HCT116 (cell line): Measurements from ENCODE around the gene FMN1. TPM values are rescaled to one million over a fixed set of nuclear protein-coding genes. Genes with fewer than 3 reads are reported as not detected.

Source experiments
- ATAC-seq: fragments of 200-7000 bp; cut with Tn5 transposase; 2 replicates; pipeline ENCODE4 v1.9.1; 2020; ENCODE audit warnings: mild to moderate bottlenecking, moderate library complexity
- BruUV-seq: library from RNA; stranded (reverse); fragments of 400-500 nt; replicated peaks from 2 replicates; lab custom pipeline; 2021; lab: Mats Ljungman, UMichigan
- CTCF ChIA-PET: fragments of 300-600 bp; sonication (Branson Sonifier 250); formaldehyde crosslinking; loops from one replicate; lab custom pipeline; 2021; ENCODE audit warnings: antibody characterized with exemption; lab: Charles Lee
- POLR2A ChIA-PET: fragments of 300-600, 350-600 bp; sonication (Branson Sonifier 250); formaldehyde crosslinking; loops from one replicate; lab custom pipeline; 2021; ENCODE audit warnings: antibody characterized with exemption; lab: Charles Lee
- RAD21 ChIA-PET, 2 experiments: fragments of 300-600 bp; sonication (Branson Sonifier 250); formaldehyde crosslinking; loops; one replicate each; lab custom pipeline; 2023; ENCODE audit warnings: low total read pairs in 2 of 2; ENCODE audit not compliant: uncharacterized antibody in 2 of 2, unreplicated experiment in 2 of 2, low non-redundant PET in 1 of 2; lab: Charles Lee
- DNase-seq: peaks from one replicate; pipeline ENCODE4 v3.0.0-alpha.2; 2010; ENCODE audit warnings: low read depth, low spot score
- H2AFZ ChIP-seq: fragments of 200-600 bp; shearing (Covaris generic), sonication (generic); 2 replicates; pipeline ENCODE4 v1.6.1; 2017; ENCODE audit warnings: low read depth, mixed run types, mixed read lengths, antibody characterized with exemption, low read length; ENCODE audit not compliant: poor library complexity, severe bottlenecking
- H3K27ac ChIP-seq: 2 replicates; pipeline ENCODE4 v1.5.1; 2012; ENCODE audit warnings: low read depth, low read length
- H3K27me3 ChIP-seq: fragments of 200-600 bp; sonication (generic); 2 replicates; pipeline ENCODE4 v1.6.1; 2016; ENCODE audit warnings: mixed run types, low read length, mixed read lengths; ENCODE audit not compliant: insufficient read depth
- H3K36me3 ChIP-seq, 2 experiments: fragments of 200-500 bp in 1 of 2; fragments of 200-600 bp in 1 of 2; sonication (Bioruptor generic) in 1 of 2; sonication (generic) in 1 of 2; 2 replicates each; pipeline versions ENCODE4 v1.5.1 to v1.6.1; 2014 to 2016; ENCODE audit warnings: low read length in 2 of 2, inconsistent platforms in 1 of 2, mixed read lengths in 1 of 2, mixed run types in 1 of 2; ENCODE audit not compliant: insufficient read depth in 2 of 2, control insufficient read depth in 1 of 2
- H3K4me1 ChIP-seq, 2 experiments: fragments of 200-600 bp in 1 of 2; sonication (generic) in 1 of 2; 2 replicates each; pipeline versions ENCODE4 v1.5.1 to v1.6.1; 2012 to 2017; ENCODE audit warnings: low read length in 2 of 2, inconsistent platforms in 1 of 2, mild to moderate bottlenecking in 1 of 2, mixed read lengths in 1 of 2, mixed run types in 1 of 2, moderate library complexity in 1 of 2; ENCODE audit not compliant: insufficient read depth in 2 of 2, control insufficient read depth in 1 of 2
- H3K4me2 ChIP-seq: fragments of 200-600 bp; sonication (generic); 2 replicates; pipeline ENCODE4 v1.6.1; 2017; ENCODE audit warnings: mixed run types, low read length, mixed read lengths
- H3K4me3 ChIP-seq, 2 experiments: fragments of 200-600 bp in 1 of 2; sonication (generic) in 1 of 2; replicated peaks in 1 of 2; 2 replicates each; pipeline ENCODE4 v1.5.1; 2011 to 2016; ENCODE audit warnings: low read length in 2 of 2, control low read depth in 1 of 2, low read depth in 1 of 2, mild to moderate bottlenecking in 1 of 2, mixed read lengths in 1 of 2, mixed run types in 1 of 2
- H3K79me2 ChIP-seq: fragments of 200-600 bp; sonication (generic); 2 replicates; pipeline ENCODE4 v1.6.1; 2017; ENCODE audit warnings: mild to moderate bottlenecking, mixed run types, low read length, moderate library complexity, mixed read lengths; ENCODE audit not compliant: insufficient read depth
- H3K9ac ChIP-seq: fragments of 200-600 bp; sonication (generic); 2 replicates; pipeline ENCODE4 v1.6.1; 2016; ENCODE audit warnings: low read length, mixed read lengths
- H3K9me2 ChIP-seq: fragments of 200-600 bp; sonication (generic), shearing (Covaris generic); 2 replicates; pipeline ENCODE4 v1.6.1; 2017; ENCODE audit warnings: mixed run types, mild to moderate bottlenecking, moderate library complexity; ENCODE audit not compliant: insufficient read depth
- H3K9me3 ChIP-seq, 2 experiments: fragments of 200-500 bp in 1 of 2; fragments of 200-600 bp in 1 of 2; sonication (Bioruptor generic) in 1 of 2; sonication (generic) in 1 of 2; 2 replicates each; pipeline ENCODE4 v1.6.1; 2014 to 2017; ENCODE audit warnings: low read length in 2 of 2, mixed read lengths in 2 of 2, inconsistent platforms in 1 of 2, low read depth in 1 of 2, mild to moderate bottlenecking in 1 of 2, mixed run types in 1 of 2, moderate library complexity in 1 of 2; ENCODE audit not compliant: control insufficient read depth in 1 of 2, insufficient read depth in 1 of 2
- H4K20me1 ChIP-seq: fragments of 200-600 bp; sonication (generic), shearing (Covaris generic); 2 replicates; pipeline ENCODE4 v1.6.1; 2017; ENCODE audit warnings: mixed run types, mild to moderate bottlenecking, moderate library complexity; ENCODE audit not compliant: insufficient read depth
- CBX3 ChIP-seq: IDR thresholded peaks from 2 replicates; pipeline ENCODE4 v1.6.1; 2012; ENCODE audit warnings: low read depth
- CEBPB ChIP-seq: IDR thresholded peaks from 2 replicates; pipeline ENCODE4 v1.6.1; 2012; ENCODE audit warnings: low read depth
- EGR1 ChIP-seq: IDR thresholded peaks from 2 replicates; pipeline ENCODE4 v1.6.1; 2012; ENCODE audit warnings: low read depth
- ELF1 ChIP-seq: IDR thresholded peaks from 2 replicates; pipeline ENCODE4 v1.6.1; 2012; ENCODE audit warnings: low read depth, borderline replicate concordance
- EZH2 ChIP-seq: fragments of 200-600 bp; sonication (generic); IDR thresholded peaks from 2 replicates; pipeline ENCODE4 v1.6.1; 2017; ENCODE audit warnings: antibody characterized with exemption, mixed run types
- EZH2phosphoT487 ChIP-seq: fragments of 200-600 bp; IDR thresholded peaks from 2 replicates; pipeline ENCODE4 v1.6.1; 2018; ENCODE audit warnings: antibody characterized with exemption, borderline replicate concordance
- FOSL1 ChIP-seq: IDR thresholded peaks from 2 replicates; pipeline ENCODE4 v1.6.1; 2012; ENCODE audit warnings: low read depth
- POLR2A ChIP-seq: IDR thresholded peaks from 2 replicates; pipeline ENCODE4 v1.7.0; 2011; ENCODE audit warnings: borderline replicate concordance; ENCODE audit not compliant: insufficient read depth, insufficient read length; ENCODE audit errors: extremely low read depth
- SIN3A ChIP-seq: IDR thresholded peaks from 2 replicates; pipeline ENCODE4 v1.6.1; 2012; ENCODE audit warnings: low read depth
- SP1 ChIP-seq: IDR thresholded peaks from 2 replicates; pipeline ENCODE4 v1.6.1; 2012; ENCODE audit warnings: low read depth
- SRF ChIP-seq: IDR thresholded peaks from 2 replicates; pipeline ENCODE4 v1.6.1; 2012; ENCODE audit warnings: low read depth
- TCF7L2 ChIP-seq: IDR thresholded peaks from 2 replicates; pipeline ENCODE4 v1.7.0; 2011; ENCODE audit warnings: borderline replicate concordance, inconsistent platforms; ENCODE audit not compliant: insufficient read depth, insufficient read length; ENCODE audit errors: extremely low read depth
- YY1 ChIP-seq: IDR thresholded peaks from 2 replicates; pipeline ENCODE4 v1.6.1; 2011; ENCODE audit warnings: low read length, low read depth, moderate library complexity, mild to moderate bottlenecking; ENCODE audit not compliant: insufficient replicate concordance; ENCODE audit errors: extremely low read depth
- ZFX ChIP-seq: fragments of 450-650 bp; IDR thresholded peaks from 2 replicates; pipeline ENCODE4 v1.6.1; 2017
- ZNF274 ChIP-seq: fragments of 200-500 bp; sonication (Bioruptor generic); IDR thresholded peaks from 2 replicates; pipeline ENCODE4 v1.6.1; 2014; ENCODE audit warnings: mild to moderate bottlenecking, low read depth, low read length, inconsistent platforms
- intact Hi-C: fragments of 100-400 bp; cut with micrococcal nuclease; formaldehyde crosslinking; loops from 2 replicates; pipeline ENCODE4 v1.10.0; 2022
- total RNA-seq: library from RNA; stranded (reverse); gene quantifications from one replicate; pipeline ENCODE4 v1.2.1, GENCODE V29; 2021; ENCODE audit not compliant: unreplicated experiment
- TF ChIP-seq, protein P1 (sequence below): IDR thresholded peaks from 2 replicates; pipeline ENCODE4 v1.6.1; 2011; ENCODE audit warnings: mild to moderate bottlenecking, low read length, moderate library complexity; ENCODE audit not compliant: insufficient replicate concordance; ENCODE audit errors: extremely low read depth
- TF ChIP-seq, protein P2 (sequence below): IDR thresholded peaks from 2 replicates; pipeline ENCODE4 v1.6.1; 2012; ENCODE audit warnings: low read depth
- TF ChIP-seq, protein P3 (sequence below): IDR thresholded peaks from 2 replicates; pipeline ENCODE4 v1.6.1; 2012
- TF ChIP-seq, protein P4 (sequence below), 3 experiments: fragments of 200-600 bp in 1 of 3; sonication (generic) in 1 of 3; IDR thresholded peaks in 2 of 3; conservative IDR thresholded peaks in 1 of 3; 2 replicates each; pipeline ENCODE4 v1.5.1; 2012 to 2017; ENCODE audit warnings: low read depth in 2 of 3, low read length in 2 of 3, antibody characterized with exemption in 1 of 3, borderline replicate concordance in 1 of 3, control low read depth in 1 of 3, mild to moderate bottlenecking in 1 of 3, mixed read lengths in 1 of 3, mixed run types in 1 of 3, moderate library complexity in 1 of 3; ENCODE audit not compliant: insufficient read depth in 1 of 3

FMN1 gene
- total RNA-seq, 1 experiment from 2014 or later, result 0.39 TPM

DNA sequence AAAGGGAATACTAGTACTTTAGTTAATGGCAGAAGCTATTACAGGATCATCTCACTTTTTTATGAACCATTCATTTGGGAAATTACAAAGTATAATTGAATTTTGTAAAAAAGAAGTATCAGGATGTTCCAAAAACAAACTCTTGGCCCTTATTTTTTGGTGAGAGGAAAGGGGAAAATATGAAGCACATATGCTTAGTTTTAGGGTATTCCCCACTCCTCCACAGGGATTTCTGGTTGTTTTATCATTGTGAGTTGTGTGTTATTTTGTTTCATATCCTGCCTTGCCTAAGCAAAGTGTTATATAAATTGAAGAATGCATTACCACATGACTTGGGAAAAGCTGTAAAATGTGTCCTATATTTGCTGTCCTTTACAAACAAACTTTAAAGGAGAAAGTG is 227.0 kb downstream of the FMN1 start:
- Histone ChIP-seq H4K20me1 (no peaks in the 10 kb centered on the region), H3K27ac (no peak overlapping the region), H3K4me3 (no peak overlapping the region), H3K9me3 (no peaks in the 10 kb centered on the region), H3K9ac (no peak overlapping the region), H3K27me3 (peaks cover 7% of the 10 kb centered on the region; the same call in 1 of the 2 replicates), H2AFZ (no peak overlapping the region), H3K79me2 (no peaks in the 10 kb centered on the region), H3K4me1 (no peaks in the 10 kb centered on the region), H3K9me2 (no peaks in the 10 kb centered on the region), H3K4me2 (no peak overlapping the region), H3K36me3 (no peaks in the 10 kb centered on the region)
- no peak for ATAC-seq
- ChIA-PET POLR2A (no interaction called here), RAD21 (no interaction called here), CTCF (no interaction called here)
- TF ChIP-seq CBX3 (no peak), TCF7L2 (no peak), SIN3A (no peak), SP1 (no peak), YY1 (no peak), FOSL1 (no peak), ELF1 (no peak), EZH2 (no peak), CEBPB (no peak), EGR1 (no peak), SRF (no peak), ZNF274 (no peak), EZH2phosphoT487 (no peak), ZFX (no peak), POLR2A (no peak)
- TF ChIP-seq, protein P1, sequence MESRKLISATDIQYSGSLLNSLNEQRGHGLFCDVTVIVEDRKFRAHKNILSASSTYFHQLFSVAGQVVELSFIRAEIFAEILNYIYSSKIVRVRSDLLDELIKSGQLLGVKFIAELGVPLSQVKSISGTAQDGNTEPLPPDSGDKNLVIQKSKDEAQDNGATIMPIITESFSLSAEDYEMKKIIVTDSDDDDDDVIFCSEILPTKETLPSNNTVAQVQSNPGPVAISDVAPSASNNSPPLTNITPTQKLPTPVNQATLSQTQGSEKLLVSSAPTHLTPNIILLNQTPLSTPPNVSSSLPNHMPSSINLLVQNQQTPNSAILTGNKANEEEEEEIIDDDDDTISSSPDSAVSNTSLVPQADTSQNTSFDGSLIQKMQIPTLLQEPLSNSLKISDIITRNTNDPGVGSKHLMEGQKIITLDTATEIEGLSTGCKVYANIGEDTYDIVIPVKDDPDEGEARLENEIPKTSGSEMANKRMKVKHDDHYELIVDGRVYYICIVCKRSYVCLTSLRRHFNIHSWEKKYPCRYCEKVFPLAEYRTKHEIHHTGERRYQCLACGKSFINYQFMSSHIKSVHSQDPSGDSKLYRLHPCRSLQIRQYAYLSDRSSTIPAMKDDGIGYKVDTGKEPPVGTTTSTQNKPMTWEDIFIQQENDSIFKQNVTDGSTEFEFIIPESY, result no peak
- TF ChIP-seq, protein P2, sequence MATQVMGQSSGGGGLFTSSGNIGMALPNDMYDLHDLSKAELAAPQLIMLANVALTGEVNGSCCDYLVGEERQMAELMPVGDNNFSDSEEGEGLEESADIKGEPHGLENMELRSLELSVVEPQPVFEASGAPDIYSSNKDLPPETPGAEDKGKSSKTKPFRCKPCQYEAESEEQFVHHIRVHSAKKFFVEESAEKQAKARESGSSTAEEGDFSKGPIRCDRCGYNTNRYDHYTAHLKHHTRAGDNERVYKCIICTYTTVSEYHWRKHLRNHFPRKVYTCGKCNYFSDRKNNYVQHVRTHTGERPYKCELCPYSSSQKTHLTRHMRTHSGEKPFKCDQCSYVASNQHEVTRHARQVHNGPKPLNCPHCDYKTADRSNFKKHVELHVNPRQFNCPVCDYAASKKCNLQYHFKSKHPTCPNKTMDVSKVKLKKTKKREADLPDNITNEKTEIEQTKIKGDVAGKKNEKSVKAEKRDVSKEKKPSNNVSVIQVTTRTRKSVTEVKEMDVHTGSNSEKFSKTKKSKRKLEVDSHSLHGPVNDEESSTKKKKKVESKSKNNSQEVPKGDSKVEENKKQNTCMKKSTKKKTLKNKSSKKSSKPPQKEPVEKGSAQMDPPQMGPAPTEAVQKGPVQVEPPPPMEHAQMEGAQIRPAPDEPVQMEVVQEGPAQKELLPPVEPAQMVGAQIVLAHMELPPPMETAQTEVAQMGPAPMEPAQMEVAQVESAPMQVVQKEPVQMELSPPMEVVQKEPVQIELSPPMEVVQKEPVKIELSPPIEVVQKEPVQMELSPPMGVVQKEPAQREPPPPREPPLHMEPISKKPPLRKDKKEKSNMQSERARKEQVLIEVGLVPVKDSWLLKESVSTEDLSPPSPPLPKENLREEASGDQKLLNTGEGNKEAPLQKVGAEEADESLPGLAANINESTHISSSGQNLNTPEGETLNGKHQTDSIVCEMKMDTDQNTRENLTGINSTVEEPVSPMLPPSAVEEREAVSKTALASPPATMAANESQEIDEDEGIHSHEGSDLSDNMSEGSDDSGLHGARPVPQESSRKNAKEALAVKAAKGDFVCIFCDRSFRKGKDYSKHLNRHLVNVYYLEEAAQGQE, result no peak
- TF ChIP-seq, protein P3, sequence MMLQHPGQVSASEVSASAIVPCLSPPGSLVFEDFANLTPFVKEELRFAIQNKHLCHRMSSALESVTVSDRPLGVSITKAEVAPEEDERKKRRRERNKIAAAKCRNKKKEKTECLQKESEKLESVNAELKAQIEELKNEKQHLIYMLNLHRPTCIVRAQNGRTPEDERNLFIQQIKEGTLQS, result no peak
- TF ChIP-seq, protein P4, sequence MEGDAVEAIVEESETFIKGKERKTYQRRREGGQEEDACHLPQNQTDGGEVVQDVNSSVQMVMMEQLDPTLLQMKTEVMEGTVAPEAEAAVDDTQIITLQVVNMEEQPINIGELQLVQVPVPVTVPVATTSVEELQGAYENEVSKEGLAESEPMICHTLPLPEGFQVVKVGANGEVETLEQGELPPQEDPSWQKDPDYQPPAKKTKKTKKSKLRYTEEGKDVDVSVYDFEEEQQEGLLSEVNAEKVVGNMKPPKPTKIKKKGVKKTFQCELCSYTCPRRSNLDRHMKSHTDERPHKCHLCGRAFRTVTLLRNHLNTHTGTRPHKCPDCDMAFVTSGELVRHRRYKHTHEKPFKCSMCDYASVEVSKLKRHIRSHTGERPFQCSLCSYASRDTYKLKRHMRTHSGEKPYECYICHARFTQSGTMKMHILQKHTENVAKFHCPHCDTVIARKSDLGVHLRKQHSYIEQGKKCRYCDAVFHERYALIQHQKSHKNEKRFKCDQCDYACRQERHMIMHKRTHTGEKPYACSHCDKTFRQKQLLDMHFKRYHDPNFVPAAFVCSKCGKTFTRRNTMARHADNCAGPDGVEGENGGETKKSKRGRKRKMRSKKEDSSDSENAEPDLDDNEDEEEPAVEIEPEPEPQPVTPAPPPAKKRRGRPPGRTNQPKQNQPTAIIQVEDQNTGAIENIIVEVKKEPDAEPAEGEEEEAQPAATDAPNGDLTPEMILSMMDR (IDR thresholded peaks at IDR 0.05 in 2 of 3, conservative IDR thresholded peaks at IDR 0.05 in 1 of 3; ENCODE audit: borderline replicate concordance in 1 of 3, insufficient read depth in 1 of 3, low read depth in 2 of 3, low read length in 2 of 3), result no peak
- DNase-seq, result no peak
- intact Hi-C loops, result no loop called here
- BruUV-seq, result no TSS peak
